ENCODE results near the gene CACNA2D1. TPM values are rescaled to one million over a fixed set of nuclear protein-coding genes. Genes with fewer than 3 reads are reported as not detected.

Gene CACNA2D1
- total RNA-seq, 4 donors from 2014 or later = 34.4 to 128 (median 67.9) TPM

DNA sequence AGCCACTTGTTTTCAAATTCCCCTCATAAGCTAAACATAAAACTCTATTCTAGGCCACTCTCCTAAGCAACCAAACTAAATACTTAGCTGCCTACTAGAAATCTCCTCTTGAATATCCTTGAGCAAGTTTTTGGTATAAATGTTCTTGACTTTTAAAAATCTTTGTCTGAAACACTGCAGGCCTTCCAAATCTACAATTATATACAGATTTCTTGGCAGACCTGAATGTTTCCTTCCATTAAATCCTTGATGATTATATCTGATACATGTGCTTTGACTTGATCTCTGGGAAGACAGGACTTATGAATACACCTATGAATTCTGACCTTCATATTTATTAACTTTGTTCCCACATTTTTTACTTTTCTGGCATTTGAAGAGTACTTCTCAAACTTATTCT, 314.5 kb downstream of the CACNA2D1 start:
- no peaks in the 10 kb centered on the region for H3K36me3 ChIP-seq
- DNase-seq = no peak
- TF ChIP-seq POLR2A (IDR thresholded peaks at IDR 0.05) = no peak
- TF ChIP-seq, protein P1, sequence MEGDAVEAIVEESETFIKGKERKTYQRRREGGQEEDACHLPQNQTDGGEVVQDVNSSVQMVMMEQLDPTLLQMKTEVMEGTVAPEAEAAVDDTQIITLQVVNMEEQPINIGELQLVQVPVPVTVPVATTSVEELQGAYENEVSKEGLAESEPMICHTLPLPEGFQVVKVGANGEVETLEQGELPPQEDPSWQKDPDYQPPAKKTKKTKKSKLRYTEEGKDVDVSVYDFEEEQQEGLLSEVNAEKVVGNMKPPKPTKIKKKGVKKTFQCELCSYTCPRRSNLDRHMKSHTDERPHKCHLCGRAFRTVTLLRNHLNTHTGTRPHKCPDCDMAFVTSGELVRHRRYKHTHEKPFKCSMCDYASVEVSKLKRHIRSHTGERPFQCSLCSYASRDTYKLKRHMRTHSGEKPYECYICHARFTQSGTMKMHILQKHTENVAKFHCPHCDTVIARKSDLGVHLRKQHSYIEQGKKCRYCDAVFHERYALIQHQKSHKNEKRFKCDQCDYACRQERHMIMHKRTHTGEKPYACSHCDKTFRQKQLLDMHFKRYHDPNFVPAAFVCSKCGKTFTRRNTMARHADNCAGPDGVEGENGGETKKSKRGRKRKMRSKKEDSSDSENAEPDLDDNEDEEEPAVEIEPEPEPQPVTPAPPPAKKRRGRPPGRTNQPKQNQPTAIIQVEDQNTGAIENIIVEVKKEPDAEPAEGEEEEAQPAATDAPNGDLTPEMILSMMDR (IDR thresholded peaks at IDR 0.05) = no peak
- H3K27me3 ChIP-seq = no peaks in the 10 kb centered on the region
- H3K4me1 ChIP-seq = no peaks in the 10 kb centered on the region
- no peak overlapping the region for H3K4me3 ChIP-seq (replicated peaks in 1 of 3)
- H3K9me3 ChIP-seq = no peaks in the 10 kb centered on the region
- no peak overlapping the region for H3K27ac ChIP-seq
- intact Hi-C loops (cut with DNase I) = no loop called here

DNA sequence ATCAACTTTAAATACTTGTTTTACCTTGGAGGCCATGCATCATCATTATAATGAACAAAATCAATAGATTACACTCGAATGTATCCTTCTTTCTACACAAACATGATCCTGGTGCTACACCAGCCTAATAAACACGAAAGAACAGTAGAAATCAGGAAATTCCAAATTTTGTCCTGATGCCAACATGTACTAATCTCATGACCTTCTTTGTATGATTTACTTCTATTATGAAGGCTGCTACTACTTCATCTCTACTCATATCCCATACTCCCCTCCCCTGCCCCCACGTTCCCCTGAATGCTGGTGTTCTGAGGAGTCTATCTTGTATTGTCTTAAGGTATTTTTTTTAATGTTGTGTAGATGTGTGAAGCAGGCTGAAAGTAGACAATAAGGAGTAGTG, 315.0 kb downstream of the CACNA2D1 start:
- Histone ChIP-seq H3K4me1 (no peaks in the 10 kb centered on the region), H3K27ac (no peak overlapping the region), H3K4me3 (replicated peaks in 1 of 3) (no peak overlapping the region), H3K9me3 (no peaks in the 10 kb centered on the region), H3K36me3 (no peaks in the 10 kb centered on the region), H3K27me3 (no peaks in the 10 kb centered on the region)
- DNase-seq = no peak
- intact Hi-C loops (cut with DNase I) = no loop called here
- TF ChIP-seq POLR2A (IDR thresholded peaks at IDR 0.05) = no peak
- TF ChIP-seq, protein P1 (IDR thresholded peaks at IDR 0.05) = no peak
- WGBS, 2 donors = 83 to 87% methylated on average over 3 of the region's 3 CpGs

DNA sequence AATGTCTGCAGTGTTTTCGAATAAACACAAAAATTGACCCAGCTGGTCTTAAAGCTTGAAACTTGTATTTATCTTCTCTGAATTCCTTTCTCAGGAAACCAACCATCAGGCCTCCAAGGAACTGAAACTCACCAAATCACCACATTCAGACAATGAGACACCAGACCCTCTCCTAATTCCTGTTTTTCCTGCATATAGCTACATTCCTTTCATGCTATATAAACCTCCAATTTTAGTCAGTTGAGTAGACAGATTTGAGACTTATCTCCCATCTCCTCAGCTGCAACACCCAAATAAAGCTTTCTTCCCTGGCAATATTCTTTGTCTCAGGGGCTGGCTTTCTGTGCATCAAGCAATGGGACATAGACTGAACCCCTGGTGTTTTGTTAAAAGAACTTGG, 317.0 kb downstream of the CACNA2D1 start:
- intact Hi-C loops (cut with DNase I) = no loop called here

DNA sequence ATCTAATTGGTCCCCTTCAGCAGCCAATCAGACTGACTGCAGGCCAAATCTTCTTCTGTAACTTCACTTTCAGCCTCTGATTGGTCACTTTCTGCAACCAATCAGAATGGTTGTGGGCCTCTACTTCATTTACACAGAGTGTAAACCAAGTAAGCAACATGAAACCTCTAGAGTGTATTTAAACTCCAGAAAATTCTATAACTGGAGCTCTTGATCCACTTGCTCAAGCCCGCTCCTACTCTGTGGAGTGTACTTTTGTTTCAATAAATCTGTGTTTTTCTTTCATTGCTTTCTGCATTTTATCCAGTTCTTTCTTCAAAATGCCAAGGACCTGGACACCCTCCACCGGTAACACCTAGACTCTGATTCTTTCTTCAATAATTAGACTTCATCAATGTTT, 319.1 kb downstream of the CACNA2D1 start:
- Histone ChIP-seq H3K4me1 (no peaks in the 10 kb centered on the region), H3K27me3 (no peaks in the 10 kb centered on the region), H3K36me3 (no peaks in the 10 kb centered on the region), H3K9me3 (no peaks in the 10 kb centered on the region), H3K27ac (no peak overlapping the region), H3K4me3 (replicated peaks in 1 of 3) (no peak overlapping the region)
- whole genome bisulfite sequencing, 2 donors = 95 to 96% methylated on average over 2 of the region's 2 CpGs
- TF ChIP-seq POLR2A (IDR thresholded peaks at IDR 0.05) = no peak
- TF ChIP-seq, protein P1 (IDR thresholded peaks at IDR 0.05) = no peak
- DNase-seq = no peak
- intact Hi-C loops (cut with DNase I) = no loop called here

More for the DNA sequence above, 317.0 kb downstream of the CACNA2D1 start:
- H3K9me3 ChIP-seq = no peaks in the 10 kb centered on the region
- no peak overlapping the region for H3K27ac ChIP-seq
- DNase-seq = no peak
- TF ChIP-seq, protein P1 (IDR thresholded peaks at IDR 0.05) = no peak
- no peak for TF ChIP-seq POLR2A (IDR thresholded peaks at IDR 0.05)
- no peaks in the 10 kb centered on the region for H3K27me3 ChIP-seq
- no peak overlapping the region for H3K4me3 ChIP-seq (replicated peaks in 1 of 3)
- no peaks in the 10 kb centered on the region for H3K36me3 ChIP-seq
- no peaks in the 10 kb centered on the region for H3K4me1 ChIP-seq
- 87 to 95% methylated on average over 1 of the region's 1 CpG for WGBS, 2 donors

DNA sequence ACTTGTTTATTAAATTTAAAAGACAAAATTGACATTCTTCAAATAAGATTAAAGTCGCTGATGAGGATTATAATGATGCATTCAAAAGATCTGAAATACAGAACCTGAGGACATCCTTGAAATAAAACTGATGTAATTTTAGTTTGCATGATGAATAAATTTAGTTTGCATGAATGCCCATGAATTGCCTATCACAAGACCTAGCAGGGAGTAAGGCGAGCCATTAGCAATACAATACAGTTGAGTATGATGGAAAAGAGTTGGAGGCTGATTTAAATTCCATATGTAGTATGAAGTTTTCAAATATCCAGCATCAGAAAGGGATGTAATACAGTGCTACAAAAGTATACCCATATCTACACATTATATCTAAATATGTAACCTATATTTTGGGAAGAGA, 321.3 kb downstream of the CACNA2D1 start:
- no peaks in the 10 kb centered on the region for H3K9me3 ChIP-seq
- no peaks in the 10 kb centered on the region for H3K27me3 ChIP-seq
- H3K36me3 ChIP-seq = no peaks in the 10 kb centered on the region
- H3K27ac ChIP-seq = no peak overlapping the region
- intact Hi-C loops (cut with DNase I) = no loop called here
- 90 to 97% methylated on average over 2 of the region's 2 CpGs for WGBS, 2 donors
- DNase-seq = no peak
- no peaks in the 10 kb centered on the region for H3K4me1 ChIP-seq
- no peak for TF ChIP-seq POLR2A (IDR thresholded peaks at IDR 0.05)
- TF ChIP-seq, protein P1 (IDR thresholded peaks at IDR 0.05) = no peak
- no peak overlapping the region for H3K4me3 ChIP-seq (replicated peaks in 1 of 3)
